ENCODE measurements around the gene FBN2.

DNA sequence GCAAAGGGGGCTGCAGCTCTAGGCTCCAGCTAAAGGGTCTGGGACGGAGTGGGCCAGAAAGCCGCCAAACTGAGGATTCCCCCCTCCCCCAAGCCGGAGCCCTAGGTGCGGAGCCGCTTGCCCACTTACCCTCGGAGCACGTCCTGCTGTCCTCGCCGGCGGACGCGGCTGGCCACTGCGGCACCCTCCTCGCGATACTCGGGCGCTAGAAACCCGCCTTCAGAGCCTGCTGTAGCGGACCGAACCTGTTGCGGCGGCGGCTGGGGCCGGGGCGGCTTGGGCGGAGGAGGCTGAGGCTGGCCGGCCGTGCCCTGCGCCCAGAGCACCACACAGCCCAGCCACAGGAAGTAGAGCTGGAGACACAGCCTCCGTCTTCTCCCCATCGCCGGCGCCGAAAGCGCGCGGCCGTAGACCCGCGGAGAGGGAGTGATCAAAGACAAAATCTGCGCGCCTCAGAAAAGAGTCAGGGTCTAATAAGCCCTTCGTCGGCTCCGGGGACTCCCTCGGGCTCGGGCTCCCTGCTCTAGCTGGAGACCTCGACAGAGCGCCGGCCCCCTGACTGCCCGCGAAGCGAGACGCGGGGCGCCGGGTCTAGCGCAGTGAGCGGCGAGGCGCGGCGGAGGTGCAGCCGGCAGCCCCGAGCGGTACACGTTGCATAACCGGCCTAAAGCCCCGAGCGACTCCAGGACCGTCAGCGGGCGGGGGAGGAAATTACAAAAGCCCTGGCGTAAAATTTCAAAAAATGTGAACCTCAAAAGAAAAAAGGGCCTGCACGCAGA, 635 bp downstream of the FBN2 start:
- TF ChIP-seq, protein P1, sequence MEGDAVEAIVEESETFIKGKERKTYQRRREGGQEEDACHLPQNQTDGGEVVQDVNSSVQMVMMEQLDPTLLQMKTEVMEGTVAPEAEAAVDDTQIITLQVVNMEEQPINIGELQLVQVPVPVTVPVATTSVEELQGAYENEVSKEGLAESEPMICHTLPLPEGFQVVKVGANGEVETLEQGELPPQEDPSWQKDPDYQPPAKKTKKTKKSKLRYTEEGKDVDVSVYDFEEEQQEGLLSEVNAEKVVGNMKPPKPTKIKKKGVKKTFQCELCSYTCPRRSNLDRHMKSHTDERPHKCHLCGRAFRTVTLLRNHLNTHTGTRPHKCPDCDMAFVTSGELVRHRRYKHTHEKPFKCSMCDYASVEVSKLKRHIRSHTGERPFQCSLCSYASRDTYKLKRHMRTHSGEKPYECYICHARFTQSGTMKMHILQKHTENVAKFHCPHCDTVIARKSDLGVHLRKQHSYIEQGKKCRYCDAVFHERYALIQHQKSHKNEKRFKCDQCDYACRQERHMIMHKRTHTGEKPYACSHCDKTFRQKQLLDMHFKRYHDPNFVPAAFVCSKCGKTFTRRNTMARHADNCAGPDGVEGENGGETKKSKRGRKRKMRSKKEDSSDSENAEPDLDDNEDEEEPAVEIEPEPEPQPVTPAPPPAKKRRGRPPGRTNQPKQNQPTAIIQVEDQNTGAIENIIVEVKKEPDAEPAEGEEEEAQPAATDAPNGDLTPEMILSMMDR (IDR thresholded peaks at IDR 0.05; ENCODE audit: borderline replicate concordance, extremely low read depth, low read length, poor library complexity, severe bottlenecking): no peak
- no peak for TF ChIP-seq EZH2 (IDR thresholded peaks at IDR 0.05; ENCODE audit: borderline replicate concordance, low read depth, low read length, severe bottlenecking)

Data from DND-41 (cell line).